NCI-H748 (cell line): ENCODE measurements around the gene ASCL5.
"Not testable (repeated sequence)": the region's sequence is repeated elsewhere in the genome, so short reads cannot be mapped to it uniquely, and the experiment has no call there.

Experiments used
- DNase-seq: peaks from one replicate; lab custom pipeline; 2025; ENCODE audit not compliant: unreplicated experiment; lab: John Stamatoyannopoulos, UW

ASCL5 gene, protein sequence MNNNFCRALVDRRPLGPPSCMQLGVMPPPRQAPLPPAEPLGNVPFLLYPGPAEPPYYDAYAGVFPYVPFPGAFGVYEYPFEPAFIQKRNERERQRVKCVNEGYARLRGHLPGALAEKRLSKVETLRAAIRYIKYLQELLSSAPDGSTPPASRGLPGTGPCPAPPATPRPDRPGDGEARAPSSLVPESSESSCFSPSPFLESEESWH

DNA sequence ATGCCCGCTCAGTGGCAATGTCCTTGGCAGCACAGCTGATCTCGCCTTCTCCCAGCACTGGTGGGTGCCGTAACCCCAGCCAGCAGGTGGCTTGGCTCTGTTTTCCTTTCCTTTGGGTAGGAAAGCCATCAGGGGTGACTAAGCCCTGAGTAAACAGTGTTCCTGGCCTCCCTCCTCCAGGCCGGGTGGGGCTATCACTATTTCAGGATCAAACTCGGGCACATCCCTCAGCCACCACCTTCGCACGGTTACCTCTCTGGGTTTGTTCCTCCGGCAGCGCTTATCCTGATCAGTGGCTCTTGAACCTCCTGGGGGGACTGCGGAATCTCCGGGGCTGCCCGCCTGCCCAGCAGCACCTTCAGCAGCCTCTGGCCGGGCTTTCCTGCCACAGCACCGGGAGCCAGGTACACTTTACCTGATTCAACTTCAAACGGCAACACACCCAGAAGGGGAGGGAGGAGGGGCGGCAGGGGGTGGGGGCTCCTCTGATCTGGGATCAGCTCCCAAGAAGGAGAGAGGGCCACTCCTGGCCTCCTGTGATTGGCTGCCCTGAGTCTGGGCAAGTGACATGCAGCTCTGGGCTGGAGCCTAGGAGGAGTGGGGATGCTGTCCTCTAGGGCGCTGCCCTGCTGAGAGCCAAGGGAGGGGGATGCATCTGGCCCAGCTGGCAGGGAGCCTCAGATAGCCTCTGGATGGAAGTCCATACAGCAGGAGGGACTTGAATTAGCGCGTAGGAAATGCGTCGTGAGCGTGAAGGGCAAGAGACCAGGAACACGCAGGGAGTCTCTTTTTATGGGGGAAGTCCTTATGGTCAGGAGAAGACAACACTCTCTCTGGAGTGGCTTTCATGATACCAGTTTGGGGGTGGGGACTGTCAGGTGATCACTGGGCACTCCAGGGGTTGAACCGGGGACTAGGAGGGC lies at the start of gene ASCL5:
Gene ASCL5, minus strand, starts transcription at position 353 of the 923 bp plus-strand sequence. CDS start 11,812 bp downstream, outside the sequence.
- DNase-seq = no peak

DNA sequence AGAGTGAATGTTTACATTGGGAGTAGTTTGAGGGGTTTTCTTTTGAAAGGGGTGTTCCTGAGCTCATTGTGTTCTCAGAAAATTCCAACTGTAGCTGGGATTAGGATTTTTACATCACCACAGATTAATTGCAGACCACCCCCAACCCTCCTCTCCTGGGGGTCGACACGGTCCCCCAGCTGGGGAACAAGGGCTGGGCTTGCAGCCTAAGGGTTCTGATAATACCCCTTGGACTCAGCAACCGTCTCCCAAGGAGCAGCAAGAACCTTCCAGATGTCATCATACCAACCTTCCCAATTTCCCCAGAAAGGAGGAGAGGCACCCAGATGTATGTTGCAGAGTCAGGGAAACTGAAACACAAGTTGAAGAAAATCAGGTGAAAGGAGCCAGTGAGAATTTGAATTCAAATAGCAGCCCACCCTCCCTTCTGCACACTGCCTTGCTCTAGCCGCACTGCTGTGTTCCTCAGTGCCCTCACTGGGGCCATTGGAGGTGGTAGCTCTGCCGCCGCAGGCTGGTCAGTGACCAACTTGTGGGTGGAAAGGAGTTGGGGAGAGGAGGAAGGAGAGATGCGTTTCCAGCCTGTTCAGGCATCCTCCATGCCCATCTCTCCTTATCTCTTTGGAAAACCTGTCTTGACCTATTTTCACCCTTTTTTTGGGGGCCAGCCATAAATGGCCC lies 49.0 kb upstream of the ASCL5 start:
- DNase-seq = no peak

DNA sequence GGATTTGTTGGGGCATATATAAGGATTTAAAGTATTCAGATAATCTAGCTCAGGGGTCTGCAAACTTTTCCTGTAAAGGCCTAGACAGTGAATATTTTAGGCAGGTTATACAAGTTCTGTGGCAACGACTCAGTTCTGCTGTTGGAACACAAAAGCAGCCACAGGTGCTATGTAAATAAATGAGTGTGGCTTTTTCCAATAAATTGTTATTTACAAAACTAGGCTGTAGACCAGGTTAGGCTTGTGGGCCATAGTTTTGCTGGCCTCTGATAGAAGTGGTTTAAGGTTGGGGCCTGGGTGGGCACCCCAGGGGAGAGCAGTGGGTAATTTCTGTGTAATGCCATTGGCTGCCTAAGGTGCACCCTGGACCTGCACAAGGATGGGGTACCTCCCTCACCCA lies 46.8 kb upstream of the ASCL5 start:
- DNase-seq = no peak

DNA sequence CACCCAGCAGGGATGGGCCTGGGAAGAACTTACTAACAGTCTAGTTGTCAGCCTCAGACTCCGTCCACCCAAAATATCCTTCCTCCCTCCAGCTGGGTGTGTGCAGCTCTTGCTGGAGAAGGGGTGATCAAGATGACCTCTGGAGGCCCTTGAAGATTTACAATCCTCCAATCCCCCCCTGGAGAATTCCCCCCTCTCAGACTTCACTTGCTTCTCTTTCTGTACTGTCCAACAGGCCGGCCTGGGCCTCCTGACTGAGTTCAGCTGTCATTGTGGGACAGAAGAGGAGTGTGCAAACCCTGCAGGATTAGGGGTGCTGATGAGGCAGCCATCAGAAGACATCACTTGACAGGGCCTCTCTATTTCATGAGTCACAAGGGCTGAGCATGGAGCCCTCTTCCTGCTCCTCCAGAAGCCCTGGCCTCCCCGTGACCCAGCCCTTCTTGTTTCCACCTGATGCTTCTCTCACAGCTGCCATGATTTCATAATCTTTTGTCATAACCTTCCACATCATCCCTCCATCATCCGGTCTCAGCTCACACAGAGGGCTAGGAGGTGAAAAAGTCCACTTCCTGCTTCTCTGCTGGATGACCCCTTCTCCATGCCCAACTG lies 46.1 kb upstream of the ASCL5 start:
- DNase-seq = no peak

DNA sequence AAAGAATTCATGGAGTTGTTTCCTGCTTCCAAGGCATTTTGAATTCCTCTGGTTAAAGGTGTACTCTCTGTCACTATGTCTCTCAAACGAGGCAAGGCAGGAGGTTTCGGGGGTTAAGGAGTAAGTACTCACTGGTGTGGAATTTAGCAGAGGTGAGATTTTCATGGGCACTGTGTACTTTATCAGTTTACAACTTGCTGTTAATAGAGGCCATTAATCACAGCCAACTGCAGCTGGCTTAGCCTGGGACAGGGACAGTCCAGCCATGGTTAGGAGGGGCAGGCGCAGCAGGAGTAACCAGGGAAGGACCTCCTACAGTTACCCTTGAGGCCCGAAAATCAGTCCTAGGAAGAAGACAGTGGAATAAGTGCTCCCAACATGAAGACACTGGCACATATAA lies 45.3 kb upstream of the ASCL5 start:
- no peak for DNase-seq

DNA sequence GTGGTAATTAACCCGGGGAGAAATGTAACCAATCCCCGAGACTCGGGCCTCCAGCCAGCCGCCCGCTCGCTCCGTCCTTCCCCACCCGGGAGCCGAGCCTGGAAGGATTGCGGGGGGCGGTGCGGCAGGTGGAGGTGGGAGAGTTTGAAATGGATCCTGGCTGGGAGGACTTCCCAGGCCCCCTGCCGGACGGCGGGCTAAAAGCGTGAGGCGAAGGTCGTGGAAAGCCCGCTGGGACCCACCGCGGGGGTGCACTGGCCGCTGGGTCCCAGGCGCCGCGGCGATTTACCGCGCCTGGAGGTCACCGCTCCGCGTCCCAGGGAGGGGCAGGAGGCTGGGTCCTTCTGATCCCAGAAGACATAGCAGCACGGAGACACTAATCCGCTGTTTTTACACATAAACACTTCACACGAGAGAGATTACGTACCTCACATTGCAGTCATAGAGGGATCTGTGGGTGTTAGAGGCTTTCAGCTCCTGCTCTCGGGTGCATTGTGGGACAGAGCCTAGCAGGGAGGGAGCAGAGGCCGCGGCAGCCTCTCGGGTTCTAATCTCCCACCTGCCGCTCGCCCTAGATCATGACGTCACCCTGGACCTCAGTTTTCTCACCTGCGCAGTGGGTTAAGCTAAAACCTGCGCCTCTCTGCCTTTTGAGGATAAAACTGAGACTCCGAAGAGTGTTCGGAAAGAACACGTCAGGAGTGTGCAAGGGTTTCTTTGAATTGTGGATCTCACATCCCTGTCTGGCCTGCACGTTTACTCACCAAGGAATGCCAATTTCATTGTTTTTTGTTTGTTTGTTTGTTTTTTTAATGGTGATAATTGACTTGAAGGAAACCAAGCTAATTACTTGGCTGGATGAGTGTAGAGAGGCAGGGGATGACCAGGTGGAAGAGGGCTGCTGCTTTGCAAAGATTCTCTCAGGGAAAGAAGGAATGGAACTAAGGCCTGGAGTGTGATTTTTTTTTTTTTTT lies 44.4 kb upstream of the ASCL5 start:
- DNase-seq = peak; percentile 68

- DNase-seq = peak; percentile 83
These were observed 43.6 kb upstream of the ASCL5 start for GRCh38 chr1:201170533-201171062.

DNA sequence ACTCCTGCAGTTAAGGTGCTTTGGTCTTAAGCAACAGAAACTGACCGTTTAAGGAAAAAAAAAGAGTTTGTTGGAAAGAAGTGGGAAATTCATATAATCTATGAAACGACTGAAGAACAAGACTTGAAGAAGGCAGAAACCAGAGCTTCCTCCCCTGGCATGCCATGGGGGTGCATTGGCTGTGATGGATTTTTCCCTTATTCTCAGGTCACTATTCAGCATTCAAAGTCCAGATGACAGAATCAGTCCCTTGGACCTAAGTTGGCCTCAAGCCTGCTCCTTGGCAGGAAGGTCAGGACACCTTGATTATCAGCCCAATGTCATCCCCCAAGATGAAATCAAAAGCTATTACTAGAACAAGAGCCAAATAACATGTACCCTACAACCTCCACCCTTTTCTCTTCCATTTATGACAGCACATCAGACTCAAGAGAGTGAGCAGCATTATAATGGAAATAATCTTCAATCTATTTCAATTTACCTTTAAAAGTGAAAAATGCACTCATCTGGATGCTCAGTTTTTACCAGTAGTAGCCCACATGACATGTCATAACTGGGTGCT lies 43.1 kb upstream of the ASCL5 start:
- DNase-seq = no peak

GRCh38 chr1:201169203-201169602 lies 42.2 kb upstream of the ASCL5 start:
- DNase-seq = no peak

DNA sequence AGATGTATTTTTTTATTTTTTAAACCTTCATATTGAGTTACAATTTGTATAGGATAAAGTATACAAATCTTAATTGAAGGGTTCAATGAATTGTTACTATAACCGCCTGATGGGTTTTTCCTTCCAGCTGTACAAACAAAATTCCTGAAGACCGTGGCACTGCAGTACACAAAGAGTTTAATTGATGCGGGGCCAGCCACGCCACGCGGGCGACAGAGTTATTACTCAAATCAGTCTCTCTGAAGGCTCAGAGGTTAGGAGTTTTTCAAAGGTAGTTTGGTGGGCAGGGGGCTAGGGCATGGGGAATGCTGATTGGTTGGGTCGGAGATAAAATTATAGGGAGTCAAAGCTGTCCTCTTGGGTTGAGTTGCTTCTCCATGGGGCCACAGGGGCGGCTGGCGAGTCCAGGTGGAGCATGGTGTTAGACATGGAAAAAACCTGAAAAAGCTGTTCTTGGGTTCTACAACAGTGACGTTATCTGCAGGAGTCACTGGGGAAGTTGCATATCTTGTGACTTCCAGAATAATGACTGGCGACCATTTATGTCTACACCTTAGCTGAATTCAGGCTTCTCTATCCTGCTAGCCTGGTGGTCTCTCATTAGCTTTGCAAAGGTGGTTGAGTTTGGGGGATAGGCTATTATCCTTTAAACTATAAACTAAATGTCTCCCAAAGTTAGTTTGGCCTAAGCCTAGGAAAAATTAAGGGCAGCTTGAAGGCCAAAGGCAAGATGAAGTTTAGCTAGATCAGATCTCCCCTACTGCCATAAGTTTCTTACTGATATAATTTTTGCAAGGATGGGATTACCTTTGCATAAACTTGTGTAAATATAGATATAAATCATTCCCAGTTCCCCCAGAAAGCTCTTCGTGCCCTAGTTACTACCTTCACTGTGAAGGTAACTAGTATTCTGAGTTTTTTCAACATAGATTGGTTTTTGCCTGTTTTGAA lies 40.3 kb upstream of the ASCL5 start:
- DNase-seq = peak; percentile 84

DNA sequence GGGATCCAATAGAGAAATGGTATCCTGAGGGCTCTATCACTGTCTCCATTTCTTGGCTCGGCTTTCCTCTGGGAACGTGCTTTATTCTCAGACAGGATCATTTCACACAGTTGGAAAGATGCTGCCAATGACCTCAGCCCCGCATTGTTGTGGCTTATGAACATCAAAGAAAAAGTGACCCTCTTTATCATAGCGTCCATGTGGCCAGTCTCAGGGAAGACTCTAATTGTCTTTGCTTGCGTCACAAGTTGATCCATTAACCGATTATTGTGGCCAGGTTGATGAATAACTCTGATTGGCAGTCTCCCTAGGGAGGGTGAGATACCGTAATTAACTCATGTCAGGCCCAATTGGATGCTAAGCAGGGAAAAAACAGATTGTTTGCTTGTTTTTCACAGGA lies 37.7 kb upstream of the ASCL5 start:
- peak; percentile 59 for DNase-seq

GRCh38 chr1:201163707-201164106 lies 36.7 kb upstream of the ASCL5 start:
- DNase-seq = no peak

DNA sequence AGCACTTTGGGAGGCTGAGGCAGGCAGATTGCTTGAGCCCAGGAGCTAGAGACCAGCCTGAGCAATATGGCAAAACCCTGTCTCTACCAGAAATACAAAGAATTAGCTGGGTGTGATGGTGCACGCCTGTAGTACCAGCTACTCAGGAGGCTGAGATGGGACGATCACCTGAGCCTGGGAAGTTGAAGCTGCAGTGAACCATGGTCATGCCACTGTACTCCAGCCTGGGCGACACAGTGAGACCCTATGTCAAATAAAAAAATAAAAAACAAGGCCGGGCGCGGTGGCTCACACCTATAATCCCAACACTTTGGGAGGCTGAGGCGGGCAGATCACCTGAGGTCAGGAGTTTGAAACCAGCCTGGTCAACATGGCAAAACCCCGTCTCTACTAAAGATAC lies 36.1 kb upstream of the ASCL5 start:
- not testable (repeated sequence) for DNase-seq

DNA sequence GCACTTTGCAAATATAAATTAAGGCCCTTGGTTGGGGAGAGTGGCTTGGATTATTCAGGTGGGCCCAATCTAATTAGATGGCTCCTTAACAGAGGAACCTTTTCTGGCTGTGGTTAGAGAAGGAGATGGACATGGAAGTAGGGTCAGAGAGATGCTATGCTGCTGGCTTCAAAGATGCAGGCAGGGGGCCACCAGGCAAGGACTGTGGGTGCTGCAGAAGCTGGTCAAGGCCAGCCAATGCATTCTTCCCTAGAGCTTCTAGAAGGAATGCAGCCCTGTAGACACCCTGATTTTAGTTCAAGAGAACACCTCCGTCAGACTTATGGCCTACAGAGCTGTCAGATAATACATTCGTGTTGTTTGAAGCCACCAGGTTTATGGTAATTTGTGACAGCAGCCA lies 31.0 kb upstream of the ASCL5 start:
- no peak for DNase-seq

GRCh38 chr1:201156819-201157218 lies 29.8 kb upstream of the ASCL5 start:
- no peak for DNase-seq

DNA sequence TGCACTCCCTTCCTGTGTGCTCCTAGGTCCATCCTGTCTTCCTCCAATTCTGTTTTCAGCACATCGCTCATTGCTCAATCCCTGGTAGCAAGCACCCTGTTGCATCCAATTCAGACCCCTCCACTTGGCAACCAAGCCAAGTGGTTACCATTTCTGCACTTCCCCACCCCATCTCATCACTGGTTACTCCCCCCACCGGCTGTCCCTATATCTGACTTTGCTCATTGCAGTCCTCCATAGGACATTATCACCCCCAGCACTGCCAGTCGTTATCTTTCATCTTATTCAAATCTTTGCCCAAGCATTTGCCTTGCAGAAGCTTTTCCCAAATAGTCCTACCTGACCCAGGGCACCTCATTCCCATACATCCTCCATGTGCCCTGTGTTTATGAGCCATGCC lies 29.4 kb upstream of the ASCL5 start:
- no peak for DNase-seq

DNA sequence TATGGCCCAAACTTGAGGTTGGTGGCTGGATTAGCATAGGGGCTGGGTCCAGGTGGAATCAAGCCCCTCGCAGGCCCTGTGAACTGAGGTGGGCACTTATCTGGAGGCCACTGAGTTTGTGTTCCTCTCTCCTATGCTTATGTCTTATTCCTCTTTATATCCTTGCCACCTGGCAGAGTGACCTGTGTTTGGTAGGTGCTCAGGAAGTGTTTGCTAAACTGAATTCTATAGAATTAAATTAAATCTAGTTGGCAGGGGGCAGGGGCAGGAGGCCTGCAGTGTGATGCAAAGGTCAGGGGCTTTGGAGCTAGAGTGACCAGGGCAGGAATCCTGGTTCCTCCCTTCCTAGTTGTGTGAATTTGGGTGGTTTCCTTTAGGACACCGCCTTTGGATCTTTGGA lies 28.4 kb upstream of the ASCL5 start:
- DNase-seq = no peak

DNA sequence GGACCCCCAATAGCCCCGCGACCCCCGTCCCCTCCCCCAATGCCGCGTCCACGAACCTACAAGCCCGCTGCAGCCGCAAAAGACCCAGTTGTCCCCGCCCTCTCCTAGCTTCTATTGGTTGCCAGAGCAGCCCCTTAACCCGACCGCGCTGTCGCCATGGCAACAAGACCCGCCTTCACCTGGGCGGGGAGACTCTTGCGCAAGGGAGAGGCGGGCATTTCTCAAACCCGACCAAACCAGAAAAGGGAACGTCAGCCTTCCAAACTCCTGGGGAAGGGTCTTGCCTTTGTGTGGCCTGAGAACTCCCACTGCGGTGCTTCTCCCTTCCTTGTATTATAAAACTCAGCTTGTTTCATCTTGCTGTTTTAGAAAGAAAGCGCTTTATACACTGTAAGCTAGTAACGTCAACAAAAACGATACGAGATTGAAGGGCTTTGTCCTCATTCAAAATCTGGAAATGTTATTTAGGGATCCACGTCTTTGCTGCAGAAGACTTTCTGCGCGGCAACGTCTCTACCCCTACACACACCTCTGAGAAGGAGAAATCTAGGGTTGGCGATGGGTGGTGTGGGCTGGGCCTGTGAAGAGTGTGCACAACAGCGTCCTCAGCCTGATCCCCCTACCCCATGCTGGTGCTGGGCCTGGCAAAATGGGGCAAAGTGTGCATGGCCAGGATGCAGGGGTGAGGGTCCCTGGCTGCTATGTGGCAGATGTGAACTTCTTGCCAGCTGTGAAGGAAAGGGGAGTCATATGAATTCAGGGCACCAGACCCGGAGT lies 27.6 kb upstream of the ASCL5 start, which contains the start of gene TMEM9:
Gene TMEM9, minus strand, starts transcription at position 86 of the 777 bp plus-strand sequence. CDS start 551 bp downstream, outside the sequence.
- DNase-seq = peak; percentile 94
